WTC11 (cell line): ENCODE results near the gene DENND2C. TPM values are rescaled to one million over a fixed set of nuclear protein-coding genes. Genes with fewer than 3 reads are reported as not detected.

ENCODE experiments used
- ATAC-seq: fragments of 200-7000 bp; cut with Tn5 transposase; 2 replicates; pipeline ENCODE4 v1.10.0; 2021; ENCODE audit warnings: mild to moderate bottlenecking, moderate library complexity
- CTCF ChIA-PET: fragments of 300-600 bp; sonication (Branson Sonifier 250); formaldehyde crosslinking; loops from one replicate; lab custom pipeline; 2021; ENCODE audit warnings: antibody characterized with exemption; lab: Charles Lee
- POLR2A ChIA-PET: fragments of 350-600 bp; sonication (Branson Sonifier 250); formaldehyde crosslinking; loops from one replicate; lab custom pipeline; 2021; ENCODE audit warnings: antibody characterized with exemption; lab: Charles Lee
- DNase-seq: peaks from one replicate; pipeline ENCODE4 v3.0.0; 2021; ENCODE audit warnings: low spot score
- H3K27ac Mint-ChIP-seq: 2 replicates; pipeline ENCODE4 v1.8.0; 2021; ENCODE audit warnings: mixed read lengths
- H3K27me3 Mint-ChIP-seq: 2 replicates; pipeline ENCODE4 v1.8.0; 2021; ENCODE audit warnings: low read depth, mild to moderate bottlenecking, moderate library complexity, mixed read lengths
- H3K36me3 Mint-ChIP-seq: 2 replicates; pipeline ENCODE4 v1.8.0; 2021; ENCODE audit warnings: mixed read lengths
- H3K4me1 Mint-ChIP-seq: 2 replicates; pipeline ENCODE4 v1.8.0; 2022; ENCODE audit warnings: mixed read lengths
- H3K4me3 Mint-ChIP-seq: 2 replicates; pipeline ENCODE4 v1.8.0; 2021; ENCODE audit warnings: mild to moderate bottlenecking, moderate library complexity, mixed read lengths
- H3K9me3 Mint-ChIP-seq: 2 replicates; pipeline ENCODE4 v1.8.0; 2021; ENCODE audit warnings: mixed read lengths
- ATF3 ChIP-seq: sonication (generic); formaldehyde crosslinking; conservative IDR thresholded peaks from 2 replicates; pipeline ENCODE4 v1.8.1; 2022; ENCODE audit warnings: mild to moderate bottlenecking, missing genetic modification reagents
- IRF2 ChIP-seq: sonication (generic); formaldehyde crosslinking; IDR thresholded peaks from 2 replicates; pipeline ENCODE4 v1.8.0; 2022; ENCODE audit warnings: low read depth, missing genetic modification reagents, borderline replicate concordance
- JAZF1 ChIP-seq: fragments of 250-450 bp; sonication (Bioruptor Pico); IDR thresholded peaks from 2 replicates; pipeline ENCODE4 v1.9.0; 2021; ENCODE audit warnings: moderate library complexity, mild to moderate bottlenecking, inconsistent platforms
- NFATC4 ChIP-seq: fragments of 250-450 bp; sonication (Bioruptor Pico); IDR thresholded peaks from 2 replicates; pipeline ENCODE4 v1.9.0; 2021; ENCODE audit warnings: mild to moderate bottlenecking
- NFE2L1 ChIP-seq: sonication (generic); formaldehyde crosslinking; IDR thresholded peaks from 2 replicates; pipeline ENCODE4 v1.8.1; 2023; ENCODE audit warnings: missing genetic modification reagents
- PRRX2 ChIP-seq: fragments of 250-450 bp; sonication (Bioruptor Pico); IDR thresholded peaks from 2 replicates; pipeline ENCODE4 v1.8.0; 2021; ENCODE audit warnings: mild to moderate bottlenecking
- TEAD4 ChIP-seq: sonication (generic); formaldehyde crosslinking; IDR thresholded peaks from 2 replicates; pipeline ENCODE4 v1.8.0; 2022; ENCODE audit warnings: mild to moderate bottlenecking, missing genetic modification reagents
- ZMAT4 ChIP-seq: fragments of 250-450 bp; sonication (Bioruptor Pico); IDR thresholded peaks from 2 replicates; pipeline ENCODE4 v1.9.0; 2021; ENCODE audit warnings: mild to moderate bottlenecking
- ZNF263 ChIP-seq: sonication (generic); formaldehyde crosslinking; IDR thresholded peaks from 2 replicates; pipeline ENCODE4 v1.8.1; 2022; ENCODE audit warnings: low read depth, mild to moderate bottlenecking, moderate library complexity, missing genetic modification reagents
- ZNF396 ChIP-seq: fragments of 250-450 bp; sonication (Bioruptor Pico); IDR thresholded peaks from 2 replicates; pipeline ENCODE4 v1.8.0; 2021; ENCODE audit warnings: mild to moderate bottlenecking, moderate library complexity, borderline replicate concordance
- total RNA-seq: library from RNA; stranded (reverse); gene quantifications from 3 replicates; pipeline ENCODE4 v1.2.3, GENCODE V29; 2021
- TF ChIP-seq, protein P1 (sequence below): sonication (generic); formaldehyde crosslinking; IDR thresholded peaks from 2 replicates; pipeline ENCODE4 v1.8.1; 2023; ENCODE audit warnings: mild to moderate bottlenecking, moderate library complexity, missing genetic modification reagents
- TF ChIP-seq, protein P2 (sequence below): fragments of 250-450 bp; sonication (Bioruptor Pico); IDR thresholded peaks from 2 replicates; pipeline ENCODE4 v2.1.2; 2022; ENCODE audit warnings: mild to moderate bottlenecking, moderate library complexity
- TF ChIP-seq, protein P3 (sequence below): sonication (generic); formaldehyde crosslinking; IDR thresholded peaks from 2 replicates; pipeline ENCODE4 v1.8.1; 2022; ENCODE audit warnings: missing genetic modification reagents, borderline replicate concordance
- TF ChIP-seq, protein P4 (sequence below): sonication (generic); formaldehyde crosslinking; IDR thresholded peaks from 2 replicates; pipeline ENCODE4 v1.8.0; 2023; ENCODE audit warnings: missing genetic modification reagents
- TF ChIP-seq, protein P5 (sequence below): sonication (generic); formaldehyde crosslinking; conservative IDR thresholded peaks from 2 replicates; pipeline ENCODE4 v1.8.1; 2023; ENCODE audit warnings: mild to moderate bottlenecking, low read depth, missing genetic modification reagents, moderate library complexity
- TF ChIP-seq, protein P6 (sequence below): sonication (generic); formaldehyde crosslinking; IDR thresholded peaks from 2 replicates; pipeline ENCODE4 v1.8.0; 2022; ENCODE audit warnings: mild to moderate bottlenecking, missing genetic modification reagents

Gene DENND2C
- total RNA-seq, 1 experiment from 2014 or later: 2.9 TPM

GRCh38 chr1:114545796-114546195, 124.1 kb downstream of the DENND2C start:
- no peak for TF ChIP-seq ZMAT4
- TF ChIP-seq, protein P1, sequence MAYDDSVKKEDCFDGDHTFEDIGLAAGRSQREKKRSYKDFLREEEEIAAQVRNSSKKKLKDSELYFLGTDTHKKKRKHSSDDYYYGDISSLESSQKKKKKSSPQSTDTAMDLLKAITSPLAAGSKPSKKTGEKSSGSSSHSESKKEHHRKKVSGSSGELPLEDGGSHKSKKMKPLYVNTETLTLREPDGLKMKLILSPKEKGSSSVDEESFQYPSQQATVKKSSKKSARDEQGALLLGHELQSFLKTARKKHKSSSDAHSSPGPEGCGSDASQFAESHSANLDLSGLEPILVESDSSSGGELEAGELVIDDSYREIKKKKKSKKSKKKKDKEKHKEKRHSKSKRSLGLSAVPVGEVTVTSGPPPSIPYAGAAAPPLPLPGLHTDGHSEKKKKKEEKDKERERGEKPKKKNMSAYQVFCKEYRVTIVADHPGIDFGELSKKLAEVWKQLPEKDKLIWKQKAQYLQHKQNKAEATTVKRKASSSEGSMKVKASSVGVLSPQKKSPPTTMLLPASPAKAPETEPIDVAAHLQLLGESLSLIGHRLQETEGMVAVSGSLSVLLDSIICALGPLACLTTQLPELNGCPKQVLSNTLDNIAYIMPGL (CRISPR knock-in tag): no peak
- no peak for TF ChIP-seq NFATC4 (CRISPR knock-in tag)
- TF ChIP-seq ATF3 (CRISPR knock-in tag): no peak
- no peak for TF ChIP-seq PRRX2 (CRISPR knock-in tag)
- TF ChIP-seq, protein P2, sequence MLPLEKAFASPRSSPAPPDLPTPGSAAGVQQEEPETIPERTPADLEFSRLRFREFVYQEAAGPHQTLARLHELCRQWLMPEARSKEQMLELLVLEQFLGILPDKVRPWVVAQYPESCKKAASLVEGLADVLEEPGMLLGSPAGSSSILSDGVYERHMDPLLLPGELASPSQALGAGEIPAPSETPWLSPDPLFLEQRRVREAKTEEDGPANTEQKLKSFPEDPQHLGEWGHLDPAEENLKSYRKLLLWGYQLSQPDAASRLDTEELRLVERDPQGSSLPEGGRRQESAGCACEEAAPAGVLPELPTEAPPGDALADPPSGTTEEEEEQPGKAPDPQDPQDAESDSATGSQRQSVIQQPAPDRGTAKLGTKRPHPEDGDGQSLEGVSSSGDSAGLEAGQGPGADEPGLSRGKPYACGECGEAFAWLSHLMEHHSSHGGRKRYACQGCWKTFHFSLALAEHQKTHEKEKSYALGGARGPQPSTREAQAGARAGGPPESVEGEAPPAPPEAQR (CRISPR knock-in tag): no peak
- no peak for TF ChIP-seq JAZF1 (CRISPR knock-in tag)
- TF ChIP-seq, protein P3, sequence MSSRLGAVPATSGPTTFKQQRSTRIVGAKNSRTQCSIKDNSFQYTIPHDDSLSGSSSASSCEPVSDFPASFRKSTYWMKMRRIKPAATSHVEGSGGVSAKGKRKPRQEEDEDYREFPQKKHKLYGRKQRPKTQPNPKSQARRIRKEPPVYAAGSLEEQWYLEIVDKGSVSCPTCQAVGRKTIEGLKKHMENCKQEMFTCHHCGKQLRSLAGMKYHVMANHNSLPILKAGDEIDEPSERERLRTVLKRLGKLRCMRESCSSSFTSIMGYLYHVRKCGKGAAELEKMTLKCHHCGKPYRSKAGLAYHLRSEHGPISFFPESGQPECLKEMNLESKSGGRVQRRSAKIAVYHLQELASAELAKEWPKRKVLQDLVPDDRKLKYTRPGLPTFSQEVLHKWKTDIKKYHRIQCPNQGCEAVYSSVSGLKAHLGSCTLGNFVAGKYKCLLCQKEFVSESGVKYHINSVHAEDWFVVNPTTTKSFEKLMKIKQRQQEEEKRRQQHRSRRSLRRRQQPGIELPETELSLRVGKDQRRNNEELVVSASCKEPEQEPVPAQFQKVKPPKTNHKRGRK (CRISPR knock-in tag): no peak
- TF ChIP-seq, protein P4, sequence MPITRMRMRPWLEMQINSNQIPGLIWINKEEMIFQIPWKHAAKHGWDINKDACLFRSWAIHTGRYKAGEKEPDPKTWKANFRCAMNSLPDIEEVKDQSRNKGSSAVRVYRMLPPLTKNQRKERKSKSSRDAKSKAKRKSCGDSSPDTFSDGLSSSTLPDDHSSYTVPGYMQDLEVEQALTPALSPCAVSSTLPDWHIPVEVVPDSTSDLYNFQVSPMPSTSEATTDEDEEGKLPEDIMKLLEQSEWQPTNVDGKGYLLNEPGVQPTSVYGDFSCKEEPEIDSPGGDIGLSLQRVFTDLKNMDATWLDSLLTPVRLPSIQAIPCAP (CRISPR knock-in tag): no peak
- no peak for TF ChIP-seq NFE2L1 (CRISPR knock-in tag)
- TF ChIP-seq IRF2 (CRISPR knock-in tag): no peak
- TF ChIP-seq ZNF396 (CRISPR knock-in tag): no peak
- TF ChIP-seq TEAD4 (CRISPR knock-in tag): no peak
- TF ChIP-seq, protein P5, sequence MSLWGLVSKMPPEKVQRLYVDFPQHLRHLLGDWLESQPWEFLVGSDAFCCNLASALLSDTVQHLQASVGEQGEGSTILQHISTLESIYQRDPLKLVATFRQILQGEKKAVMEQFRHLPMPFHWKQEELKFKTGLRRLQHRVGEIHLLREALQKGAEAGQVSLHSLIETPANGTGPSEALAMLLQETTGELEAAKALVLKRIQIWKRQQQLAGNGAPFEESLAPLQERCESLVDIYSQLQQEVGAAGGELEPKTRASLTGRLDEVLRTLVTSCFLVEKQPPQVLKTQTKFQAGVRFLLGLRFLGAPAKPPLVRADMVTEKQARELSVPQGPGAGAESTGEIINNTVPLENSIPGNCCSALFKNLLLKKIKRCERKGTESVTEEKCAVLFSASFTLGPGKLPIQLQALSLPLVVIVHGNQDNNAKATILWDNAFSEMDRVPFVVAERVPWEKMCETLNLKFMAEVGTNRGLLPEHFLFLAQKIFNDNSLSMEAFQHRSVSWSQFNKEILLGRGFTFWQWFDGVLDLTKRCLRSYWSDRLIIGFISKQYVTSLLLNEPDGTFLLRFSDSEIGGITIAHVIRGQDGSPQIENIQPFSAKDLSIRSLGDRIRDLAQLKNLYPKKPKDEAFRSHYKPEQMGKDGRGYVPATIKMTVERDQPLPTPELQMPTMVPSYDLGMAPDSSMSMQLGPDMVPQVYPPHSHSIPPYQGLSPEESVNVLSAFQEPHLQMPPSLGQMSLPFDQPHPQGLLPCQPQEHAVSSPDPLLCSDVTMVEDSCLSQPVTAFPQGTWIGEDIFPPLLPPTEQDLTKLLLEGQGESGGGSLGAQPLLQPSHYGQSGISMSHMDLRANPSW (CRISPR knock-in tag): no peak
- TF ChIP-seq ZNF263 (CRISPR knock-in tag): no peak
- TF ChIP-seq, protein P6, sequence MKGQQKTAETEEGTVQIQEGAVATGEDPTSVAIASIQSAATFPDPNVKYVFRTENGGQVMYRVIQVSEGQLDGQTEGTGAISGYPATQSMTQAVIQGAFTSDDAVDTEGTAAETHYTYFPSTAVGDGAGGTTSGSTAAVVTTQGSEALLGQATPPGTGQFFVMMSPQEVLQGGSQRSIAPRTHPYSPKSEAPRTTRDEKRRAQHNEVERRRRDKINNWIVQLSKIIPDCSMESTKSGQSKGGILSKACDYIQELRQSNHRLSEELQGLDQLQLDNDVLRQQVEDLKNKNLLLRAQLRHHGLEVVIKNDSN (CRISPR knock-in tag): no peak
- ChIA-PET CTCF (no interaction called here), POLR2A (no interaction called here)
- Mint-ChIP-seq H3K4me3 (no peak overlapping the region), H3K36me3 (no peaks in the 10 kb centered on the region), H3K4me1 (no peaks in the 10 kb centered on the region), H3K9me3 (no peaks in the 10 kb centered on the region), H3K27ac (no peak overlapping the region), H3K27me3 (no peaks in the 10 kb centered on the region; the same call in 1 of the 2 replicates)
- ATAC-seq: no peak
- no peak for DNase-seq
